GM18511 (cell line): Measurements from ENCODE around the gene GPX7.
A peak's percentile ranks its signal among the peaks of the same experiment; 100 is the strongest.

Source experiments
- ATAC-seq: cut with Tn5 transposase; IDR thresholded peaks from one replicate; pipeline ENCODE4 v1.9.1; 2021; ENCODE audit warnings: mild to moderate bottlenecking, moderate library complexity; ENCODE audit not compliant: unreplicated experiment

GPX7 gene

GRCh38 chr1:52628614-52629324 is 26.6 kb downstream of the GPX7 start:
- ATAC-seq = no peak

- no peak for ATAC-seq
Observed at GRCh38 chr1:52629325-52629643, 27.1 kb downstream of the GPX7 start.

GRCh38 chr1:52629667-52630066 is 27.5 kb downstream of the GPX7 start:
- no peak for ATAC-seq

GRCh38 chr1:52631759-52632331 is 29.7 kb downstream of the GPX7 start:
- no peak for ATAC-seq

GRCh38 chr1:52632732-52633290 is 30.6 kb downstream of the GPX7 start, which contains the start of gene SHISAL2A:
TSS of gene SHISAL2A (plus strand) at chr1:52633168. CDS start at chr1:52633494, 326 bp downstream.
- no peak for ATAC-seq

GRCh38 chr1:52633291-52633754 is 31.2 kb downstream of the GPX7 start:
- no peak for ATAC-seq

GRCh38 chr1:52634111-52634510 is 31.9 kb downstream of the GPX7 start:
- no peak for ATAC-seq

- ATAC-seq = no peak
Observed at GRCh38 chr1:52635321-52636089, 33.3 kb downstream of the GPX7 start.

- peak; percentile 86 for ATAC-seq
Observed at GRCh38 chr1:52636721-52637695, 34.8 kb downstream of the GPX7 start.

- ATAC-seq = no peak
Observed at GRCh38 chr1:52637946-52638345, 35.8 kb downstream of the GPX7 start.

- ATAC-seq = no peak
Observed at GRCh38 chr1:52640697-52641096, 38.5 kb downstream of the GPX7 start.

GRCh38 chr1:52641307-52641706 is 39.1 kb downstream of the GPX7 start:
- no peak for ATAC-seq

- ATAC-seq = no peak
Observed at GRCh38 chr1:52645261-52645660, 43.1 kb downstream of the GPX7 start.

- no peak for ATAC-seq
Observed at GRCh38 chr1:52651904-52652303, 49.7 kb downstream of the GPX7 start.

- no peak for ATAC-seq
Observed at GRCh38 chr1:52653207-52653849, 51.2 kb downstream of the GPX7 start.

GRCh38 chr1:52654063-52654462 is 51.9 kb downstream of the GPX7 start:
- no peak for ATAC-seq

GRCh38 chr1:52657702-52658101 is 55.5 kb downstream of the GPX7 start:
- ATAC-seq = no peak
